Measurements from ENCODE around the gene OR13F1.
"Not testable (repeated sequence)": the region's sequence is repeated elsewhere in the genome, so short reads cannot be mapped to it uniquely, and the experiment has no call there.

The OR13F1 gene

GRCh38 chr9:104494808-104495207, 9.3 kb upstream of the OR13F1 start:
- Histone ChIP-seq H3K4ac (ENCODE audit: low read depth, low read length) (no peak overlapping the region), H3K79me2 (ENCODE audit: control insufficient read depth, insufficient read depth, low read length) (no peaks in the 10 kb centered on the region), H3K4me1 (ENCODE audit: control insufficient read depth, low read depth, low read length) (no peaks in the 10 kb centered on the region), H3K9ac (ENCODE audit: low read length) (no peak overlapping the region), H3K4me3 (ENCODE audit: low read length) (no peak overlapping the region), H2BK5ac (ENCODE audit: low read length) (no peak overlapping the region), H3K27me3 (ENCODE audit: insufficient read depth, low read length, poor library complexity) (no peaks in the 10 kb centered on the region), H3K56ac (ENCODE audit: low read length) (no peak overlapping the region), H3K18ac (ENCODE audit: low read length) (no peak overlapping the region), H3K4me2 (ENCODE audit: low read length) (no peak overlapping the region), H3K36me3 (ENCODE audit: control insufficient read depth, insufficient read depth, low read length) (no peaks in the 10 kb centered on the region), H2BK15ac (replicated peaks; ENCODE audit: low read depth) (no peak overlapping the region), H3K23ac (ENCODE audit: low read length) (no peak overlapping the region), H2BK120ac (ENCODE audit: low read depth, low read length) (no peak overlapping the region), H3K79me1 (ENCODE audit: low read length) (no peaks in the 10 kb centered on the region), H4K8ac (ENCODE audit: low read depth, low read length) (no peak overlapping the region), H3K27ac (ENCODE audit: low read depth, low read length) (no peak overlapping the region), H2AK5ac (ENCODE audit: low read length) (no peak overlapping the region), H4K5ac (ENCODE audit: low read length) (no peak overlapping the region)
- WGBS (ENCODE audit: extremely low coverage, insufficient coverage, low lambda C conversion rate): no CpG with 5 or more reads among the region's 3 CpGs
- DNase-seq: peak; percentile 42

- H3K4me2 ChIP-seq (ENCODE audit: low read length): no peak overlapping the region
- H3K27ac ChIP-seq (ENCODE audit: low read depth, low read length): no peak overlapping the region
- H2AK5ac ChIP-seq (ENCODE audit: low read length): no peak overlapping the region
- H3K4me3 ChIP-seq (ENCODE audit: low read length): no peak overlapping the region
- H4K8ac ChIP-seq (ENCODE audit: low read depth, low read length): no peak overlapping the region
- no peaks in the 10 kb centered on the region for H3K4me1 ChIP-seq (ENCODE audit: control insufficient read depth, low read depth, low read length)
- no peaks in the 10 kb centered on the region for H3K79me2 ChIP-seq (ENCODE audit: control insufficient read depth, insufficient read depth, low read length)
- no peak overlapping the region for H3K18ac ChIP-seq (ENCODE audit: low read length)
- no peak for DNase-seq
- no peak overlapping the region for H3K56ac ChIP-seq (ENCODE audit: low read length)
- no peak overlapping the region for H2BK15ac ChIP-seq (replicated peaks; ENCODE audit: low read depth)
- no peaks in the 10 kb centered on the region for H3K27me3 ChIP-seq (ENCODE audit: insufficient read depth, low read length, poor library complexity)
- H3K79me1 ChIP-seq (ENCODE audit: low read length): no peaks in the 10 kb centered on the region
- no peak overlapping the region for H2BK5ac ChIP-seq (ENCODE audit: low read length)
- H3K4ac ChIP-seq (ENCODE audit: low read depth, low read length): no peak overlapping the region
- H3K23ac ChIP-seq (ENCODE audit: low read length): no peak overlapping the region
- H3K36me3 ChIP-seq (ENCODE audit: control insufficient read depth, insufficient read depth, low read length): no peaks in the 10 kb centered on the region
- no peak overlapping the region for H4K5ac ChIP-seq (ENCODE audit: low read length)
- H3K9ac ChIP-seq (ENCODE audit: low read length): no peak overlapping the region
- H2BK120ac ChIP-seq (ENCODE audit: low read depth, low read length): no peak overlapping the region
These were observed 623 bp upstream of the OR13F1 start for GRCh38 chr9:104503440-104503839.

- Histone ChIP-seq H3K4me3 (ENCODE audit: low read length) (no peak overlapping the region), H2AK5ac (ENCODE audit: low read length) (no peak overlapping the region), H3K4me2 (ENCODE audit: low read length) (no peak overlapping the region), H3K27me3 (ENCODE audit: insufficient read depth, low read length, poor library complexity) (no peaks in the 10 kb centered on the region), H3K4me1 (ENCODE audit: control insufficient read depth, low read depth, low read length) (no peaks in the 10 kb centered on the region), H3K9ac (ENCODE audit: low read length) (no peak overlapping the region), H3K18ac (ENCODE audit: low read length) (no peak overlapping the region), H4K8ac (ENCODE audit: low read depth, low read length) (no peak overlapping the region), H3K79me1 (ENCODE audit: low read length) (no peaks in the 10 kb centered on the region), H2BK15ac (replicated peaks; ENCODE audit: low read depth) (no peak overlapping the region), H3K56ac (ENCODE audit: low read length) (no peak overlapping the region), H2BK120ac (ENCODE audit: low read depth, low read length) (no peak overlapping the region), H2BK5ac (ENCODE audit: low read length) (no peak overlapping the region), H4K5ac (ENCODE audit: low read length) (no peak overlapping the region), H3K79me2 (ENCODE audit: control insufficient read depth, insufficient read depth, low read length) (no peaks in the 10 kb centered on the region), H3K36me3 (ENCODE audit: control insufficient read depth, insufficient read depth, low read length) (no peaks in the 10 kb centered on the region), H3K27ac (ENCODE audit: low read depth, low read length) (no peak overlapping the region), H3K23ac (ENCODE audit: low read length) (no peak overlapping the region), H3K4ac (ENCODE audit: low read depth, low read length) (no peak overlapping the region)
- DNase-seq: no peak
These were observed 2.5 kb downstream of the OR13F1 start for GRCh38 chr9:104506565-104506964.

- no peak overlapping the region for H3K56ac ChIP-seq (ENCODE audit: low read length)
- H3K9ac ChIP-seq (ENCODE audit: low read length): no peak overlapping the region
- H2BK15ac ChIP-seq (replicated peaks; ENCODE audit: low read depth): no peak overlapping the region
- H2BK5ac ChIP-seq (ENCODE audit: low read length): no peak overlapping the region
- H3K27me3 ChIP-seq (ENCODE audit: insufficient read depth, low read length, poor library complexity): no peaks in the 10 kb centered on the region
- no CpG with 5 or more reads among the region's 5 CpGs for WGBS (ENCODE audit: extremely low coverage, insufficient coverage, low lambda C conversion rate)
- no peak overlapping the region for H3K18ac ChIP-seq (ENCODE audit: low read length)
- no peak overlapping the region for H3K4me3 ChIP-seq (ENCODE audit: low read length)
- H3K4ac ChIP-seq (ENCODE audit: low read depth, low read length): no peak overlapping the region
- H4K5ac ChIP-seq (ENCODE audit: low read length): no peak overlapping the region
- H3K79me2 ChIP-seq (ENCODE audit: control insufficient read depth, insufficient read depth, low read length): no peaks in the 10 kb centered on the region
- H3K79me1 ChIP-seq (ENCODE audit: low read length): no peaks in the 10 kb centered on the region
- DNase-seq: no peak
- no peaks in the 10 kb centered on the region for H3K36me3 ChIP-seq (ENCODE audit: control insufficient read depth, insufficient read depth, low read length)
- H3K4me2 ChIP-seq (ENCODE audit: low read length): no peak overlapping the region
- no peak overlapping the region for H2AK5ac ChIP-seq (ENCODE audit: low read length)
- no peak overlapping the region for H3K27ac ChIP-seq (ENCODE audit: low read depth, low read length)
- no peak overlapping the region for H3K23ac ChIP-seq (ENCODE audit: low read length)
- H4K8ac ChIP-seq (ENCODE audit: low read depth, low read length): no peak overlapping the region
- no peaks in the 10 kb centered on the region for H3K4me1 ChIP-seq (ENCODE audit: control insufficient read depth, low read depth, low read length)
- H2BK120ac ChIP-seq (ENCODE audit: low read depth, low read length): no peak overlapping the region
These were observed 10.8 kb downstream of the OR13F1 start for GRCh38 chr9:104514901-104515300.

- H2BK5ac ChIP-seq (ENCODE audit: low read length); H4K8ac ChIP-seq (ENCODE audit: low read depth, low read length); H3K4me2 ChIP-seq (ENCODE audit: low read length); H3K27ac ChIP-seq (ENCODE audit: low read depth, low read length); H3K36me3 ChIP-seq (ENCODE audit: control insufficient read depth, insufficient read depth, low read length); H3K23ac ChIP-seq (ENCODE audit: low read length); H3K79me2 ChIP-seq (ENCODE audit: control insufficient read depth, insufficient read depth, low read length); H3K27me3 ChIP-seq (ENCODE audit: insufficient read depth, low read length, poor library complexity); H3K56ac ChIP-seq (ENCODE audit: low read length); H3K9ac ChIP-seq (ENCODE audit: low read length); H2BK120ac ChIP-seq (ENCODE audit: low read depth, low read length); DNase-seq; H3K4ac ChIP-seq (ENCODE audit: low read depth, low read length); H3K4me3 ChIP-seq (ENCODE audit: low read length); H4K5ac ChIP-seq (ENCODE audit: low read length); H2AK5ac ChIP-seq (ENCODE audit: low read length); H3K4me1 ChIP-seq (ENCODE audit: control insufficient read depth, low read depth, low read length); H3K79me1 ChIP-seq (ENCODE audit: low read length); H2BK15ac ChIP-seq (replicated peaks; ENCODE audit: low read depth); H3K18ac ChIP-seq (ENCODE audit: low read length): not testable (repeated sequence)
- WGBS (ENCODE audit: extremely low coverage, insufficient coverage, low lambda C conversion rate): no CpG with 5 or more reads among the region's 10 CpGs
These were observed 16.2 kb downstream of the OR13F1 start for GRCh38 chr9:104520241-104520640.

- DNase-seq: no peak
- H2AK5ac ChIP-seq (ENCODE audit: low read length): no peak within 1 kb of the TSS
- H3K9ac ChIP-seq (ENCODE audit: low read length): no peak within 1 kb of the TSS
- no peaks in the 10 kb centered on the region for H3K4me1 ChIP-seq (ENCODE audit: control insufficient read depth, low read depth, low read length)
- no peak within 1 kb of the TSS for H2BK120ac ChIP-seq (ENCODE audit: low read depth, low read length)
- H3K4me2 ChIP-seq (ENCODE audit: low read length): no peak within 1 kb of the TSS
- H3K27me3 ChIP-seq (ENCODE audit: insufficient read depth, low read length, poor library complexity): no peaks in the 10 kb centered on the region
- H3K79me2 ChIP-seq (ENCODE audit: control insufficient read depth, insufficient read depth, low read length): no peaks in the 10 kb centered on the region
- no peak within 1 kb of the TSS for H2BK15ac ChIP-seq (replicated peaks; ENCODE audit: low read depth)
- H3K18ac ChIP-seq (ENCODE audit: low read length): no peak within 1 kb of the TSS
- no peak within 1 kb of the TSS for H3K56ac ChIP-seq (ENCODE audit: low read length)
- H4K8ac ChIP-seq (ENCODE audit: low read depth, low read length): no peak within 1 kb of the TSS
- H3K23ac ChIP-seq (ENCODE audit: low read length): no peak within 1 kb of the TSS
- H4K5ac ChIP-seq (ENCODE audit: low read length): no peak within 1 kb of the TSS
- no peak within 1 kb of the TSS for H3K4ac ChIP-seq (ENCODE audit: low read depth, low read length)
- H3K4me3 ChIP-seq (ENCODE audit: low read length): no peak within 1 kb of the TSS
- no peak within 1 kb of the TSS for H2BK5ac ChIP-seq (ENCODE audit: low read length)
- H3K36me3 ChIP-seq (ENCODE audit: control insufficient read depth, insufficient read depth, low read length): no peaks in the 10 kb centered on the region
- no peaks in the 10 kb centered on the region for H3K79me1 ChIP-seq (ENCODE audit: low read length)
- no peak within 1 kb of the TSS for H3K27ac ChIP-seq (ENCODE audit: low read depth, low read length)
These were observed 23.0 kb downstream of the OR13F1 start, which contains the start of gene OR13C4 for GRCh38 chr9:104527109-104527508. Gene OR13C4 (minus strand): TSS chr9:104527209. CDS start chr9:104527209, 0 bp downstream.
